Measurements from ENCODE around the gene SOX21.

DNA sequence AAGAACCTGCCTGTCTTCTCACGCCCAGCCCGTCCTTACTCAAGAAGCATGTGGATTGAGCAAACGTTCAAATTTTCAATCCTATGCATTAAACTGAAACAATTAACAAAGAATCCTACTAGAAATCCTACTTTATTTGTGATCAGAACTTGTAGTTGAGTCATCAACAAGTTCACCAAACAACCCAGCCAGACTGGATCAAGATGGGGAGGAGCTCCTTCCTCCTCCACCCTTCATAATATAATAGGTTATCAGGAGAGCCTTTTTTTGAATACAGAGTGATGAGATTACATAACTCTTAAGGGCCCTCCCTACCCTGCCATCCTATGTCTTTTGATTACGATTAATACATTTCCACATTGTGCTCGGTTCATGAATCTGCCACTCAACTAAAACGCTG is 32.7 kb downstream of the SOX21 start:
- TF ChIP-seq POLR2A (IDR thresholded peaks at IDR 0.05): no peak
- TF ChIP-seq, protein P1, sequence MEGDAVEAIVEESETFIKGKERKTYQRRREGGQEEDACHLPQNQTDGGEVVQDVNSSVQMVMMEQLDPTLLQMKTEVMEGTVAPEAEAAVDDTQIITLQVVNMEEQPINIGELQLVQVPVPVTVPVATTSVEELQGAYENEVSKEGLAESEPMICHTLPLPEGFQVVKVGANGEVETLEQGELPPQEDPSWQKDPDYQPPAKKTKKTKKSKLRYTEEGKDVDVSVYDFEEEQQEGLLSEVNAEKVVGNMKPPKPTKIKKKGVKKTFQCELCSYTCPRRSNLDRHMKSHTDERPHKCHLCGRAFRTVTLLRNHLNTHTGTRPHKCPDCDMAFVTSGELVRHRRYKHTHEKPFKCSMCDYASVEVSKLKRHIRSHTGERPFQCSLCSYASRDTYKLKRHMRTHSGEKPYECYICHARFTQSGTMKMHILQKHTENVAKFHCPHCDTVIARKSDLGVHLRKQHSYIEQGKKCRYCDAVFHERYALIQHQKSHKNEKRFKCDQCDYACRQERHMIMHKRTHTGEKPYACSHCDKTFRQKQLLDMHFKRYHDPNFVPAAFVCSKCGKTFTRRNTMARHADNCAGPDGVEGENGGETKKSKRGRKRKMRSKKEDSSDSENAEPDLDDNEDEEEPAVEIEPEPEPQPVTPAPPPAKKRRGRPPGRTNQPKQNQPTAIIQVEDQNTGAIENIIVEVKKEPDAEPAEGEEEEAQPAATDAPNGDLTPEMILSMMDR (IDR thresholded peaks at IDR 0.05): no peak

Data from prostate gland (tissue), 2 donors.